Upper lobe of right lung (tissue), 1 donor: ENCODE results near the gene CLIC5. TPM values are rescaled to one million over a fixed set of nuclear protein-coding genes. Genes with fewer than 3 reads are reported as not detected.

Experiments used
- ATAC-seq: fragments of 200-7000 bp; cut with Tn5 transposase; one replicate; pipeline ENCODE4 v1.9.1; 2020; ENCODE audit warnings: mild to moderate bottlenecking, moderate library complexity
- DNase-seq: peaks from one replicate; pipeline ENCODE4 v3.0.0-alpha.2; 2020
- H3K27ac ChIP-seq: fragments of 200-600 bp; one replicate; pipeline ENCODE4 v1.8.0; 2022
- H3K27me3 ChIP-seq: fragments of 200-600 bp; one replicate; pipeline ENCODE4 v1.8.0; 2022; ENCODE audit warnings: mild to moderate bottlenecking
- H3K36me3 ChIP-seq: fragments of 200-600 bp; one replicate; pipeline ENCODE4 v1.8.0; 2022
- H3K4me1 ChIP-seq: fragments of 200-600 bp; one replicate; pipeline ENCODE4 v1.8.0; 2022
- H3K4me3 ChIP-seq: fragments of 200-600 bp; one replicate; pipeline ENCODE4 v1.8.0; 2022; ENCODE audit warnings: mild to moderate bottlenecking
- H3K9me3 ChIP-seq: fragments of 200-600 bp; one replicate; pipeline ENCODE4 v1.8.0; 2022
- CTCF ChIP-seq: fragments of 200-600 bp; IDR thresholded peaks from one replicate; pipeline ENCODE4 v1.8.0; 2022; ENCODE audit warnings: antibody characterized with exemption
- intact Hi-C: fragments of 100-400 bp; cut with DNase I; formaldehyde crosslinking; loops from one replicate; pipeline ENCODE4 v1.11.0; 2022
- total RNA-seq: library from RNA; stranded (reverse); fragmentation: NEBNext Ultra II Directional; extraction: Animal tissue kit (Norgen Biotek cat#: 25700); gene quantifications from one replicate; pipeline ENCODE4 v1.2.1, GENCODE V29; 2021
- donor health status: DM: no; HTN: yes; CAD: no; lungs with severe emphysema.

CLIC5 gene
- total RNA-seq, 1 donor from 2014 or later: 131 TPM

DNA sequence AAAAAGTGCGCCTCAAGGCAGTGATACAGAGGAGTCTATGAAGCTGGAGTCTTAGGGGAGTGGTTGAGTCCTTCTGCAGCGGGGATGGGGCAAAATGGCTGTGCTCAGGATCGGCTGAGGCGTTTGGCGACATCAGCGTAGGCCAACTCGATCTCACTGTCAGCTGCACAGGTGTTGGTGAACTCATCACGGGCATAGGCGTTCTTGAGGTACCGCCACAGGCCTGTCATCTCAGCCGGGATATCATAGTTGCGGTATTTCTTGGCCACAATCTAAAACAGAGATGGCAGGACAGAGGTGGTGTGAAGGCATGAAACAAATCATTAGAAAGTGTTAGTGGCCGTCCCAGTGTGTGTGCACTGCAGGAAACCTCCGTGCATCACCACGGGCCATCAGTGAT is 112.7 kb downstream of the CLIC5 start:
- ATAC-seq (peak; percentile 11), DNase-seq (no peak)
- no peaks in the 10 kb centered on the region for H3K36me3 ChIP-seq
- no peak overlapping the region for H3K4me3 ChIP-seq
- no peaks in the 10 kb centered on the region for H3K27me3 ChIP-seq
- no peaks in the 10 kb centered on the region for H3K9me3 ChIP-seq
- no peak for TF ChIP-seq CTCF
- no peak overlapping the region for H3K27ac ChIP-seq
- no peaks in the 10 kb centered on the region for H3K4me1 ChIP-seq
- intact Hi-C loops: no loop called here

DNA sequence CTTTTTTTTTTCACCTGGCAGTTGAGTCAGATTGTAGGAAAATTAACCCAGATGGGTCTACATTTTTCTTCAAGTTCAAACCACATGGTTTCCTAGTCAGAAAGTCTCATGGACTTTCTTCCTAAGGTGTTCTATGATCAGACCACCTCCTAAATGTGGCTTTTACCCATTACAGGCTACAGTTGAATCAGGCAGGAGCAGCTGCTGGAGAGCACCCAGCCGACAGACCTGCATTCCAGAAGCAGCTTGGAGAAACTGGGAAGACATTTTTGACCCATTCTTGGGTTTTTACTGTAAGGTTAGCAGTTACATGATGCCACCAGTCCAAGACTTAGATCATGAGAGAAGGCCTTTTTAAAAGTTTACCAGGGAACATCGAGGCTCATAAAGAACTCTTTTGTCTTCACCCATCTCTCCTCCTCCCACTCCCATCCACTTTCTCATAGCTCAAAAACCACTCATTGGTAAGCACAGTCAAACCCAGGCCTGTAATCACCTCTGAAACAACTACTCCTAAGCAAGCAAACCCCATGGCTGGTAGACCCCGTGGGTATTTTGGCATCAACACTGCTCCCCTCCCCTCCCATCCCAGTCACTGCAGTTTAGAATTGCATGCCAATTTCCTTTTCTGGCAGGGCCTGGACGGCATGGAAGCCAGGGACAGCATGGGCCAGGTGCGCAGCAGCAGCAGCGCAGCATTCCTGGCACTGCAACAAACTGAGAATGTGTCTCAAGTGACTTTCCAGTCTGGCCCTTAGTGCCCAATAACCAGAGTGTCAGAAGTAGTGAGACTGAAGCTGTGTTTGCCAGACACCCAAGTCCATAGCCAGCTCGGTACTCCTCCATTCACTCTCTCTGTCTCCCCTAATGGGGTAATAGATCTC is 113.7 kb downstream of the CLIC5 start:
- no peak for ATAC-seq
- no peak for TF ChIP-seq CTCF

GRCh38 chr6:45900808-45901752 is 114.6 kb downstream of the CLIC5 start:
- intact Hi-C loops: no loop called here
- no peaks in the 10 kb centered on the region for H3K36me3 ChIP-seq
- TF ChIP-seq CTCF: no peak
- ATAC-seq (peak; percentile 42), DNase-seq (no peak)
- no peaks in the 10 kb centered on the region for H3K9me3 ChIP-seq
- no peak overlapping the region for H3K4me3 ChIP-seq
- H3K4me1 ChIP-seq: no peaks in the 10 kb centered on the region
- H3K27me3 ChIP-seq: no peaks in the 10 kb centered on the region
- H3K27ac ChIP-seq: no peak overlapping the region

More for the DNA sequence above, 113.7 kb downstream of the CLIC5 start:
- Histone ChIP-seq H3K27ac (no peak overlapping the region), H3K4me3 (no peak overlapping the region), H3K9me3 (no peaks in the 10 kb centered on the region), H3K27me3 (no peaks in the 10 kb centered on the region), H3K36me3 (no peaks in the 10 kb centered on the region), H3K4me1 (no peaks in the 10 kb centered on the region)
- DNase-seq: no peak
- intact Hi-C loops: no loop called here

DNA sequence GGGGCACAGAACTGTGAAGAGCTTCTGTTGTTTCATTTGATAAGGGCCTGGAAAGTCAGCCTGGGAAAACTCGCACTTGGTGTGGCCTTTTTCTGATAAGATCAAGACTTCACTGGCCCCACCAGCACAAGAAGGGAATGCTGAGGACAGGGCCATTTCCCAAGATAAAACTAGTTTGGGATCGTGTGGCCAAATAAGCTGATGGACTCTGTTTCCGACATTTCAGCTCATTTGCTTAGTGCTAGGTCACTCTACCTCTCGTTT is 116.0 kb downstream of the CLIC5 start:
- Histone ChIP-seq H3K9me3 (no peaks in the 10 kb centered on the region), H3K36me3 (no peaks in the 10 kb centered on the region), H3K4me3 (no peak overlapping the region), H3K4me1 (no peaks in the 10 kb centered on the region), H3K27ac (no peak overlapping the region), H3K27me3 (no peaks in the 10 kb centered on the region)
- TF ChIP-seq CTCF: no peak
- intact Hi-C loops: no loop called here
- DNase-seq (no peak), ATAC-seq (no peak)

GRCh38 chr6:45898941-45899682 is 116.5 kb downstream of the CLIC5 start:
- H3K4me3 ChIP-seq: no peak overlapping the region
- intact Hi-C loops: no loop called here
- no peak for TF ChIP-seq CTCF
- H3K36me3 ChIP-seq: no peaks in the 10 kb centered on the region
- no peaks in the 10 kb centered on the region for H3K27me3 ChIP-seq
- H3K9me3 ChIP-seq: no peaks in the 10 kb centered on the region
- ATAC-seq: no peak
- no peaks in the 10 kb centered on the region for H3K4me1 ChIP-seq
- no peak for DNase-seq
- no peak overlapping the region for H3K27ac ChIP-seq
